IPS-18c (cell line): ENCODE data around the gene GDPD2.

Experiments used
- H3K4me3 ChIP-seq: 2 replicates; pipeline ENCODE4 v1.7.0; 2013; ENCODE audit warnings: low read depth, mild to moderate bottlenecking, low read length, moderate library complexity; ENCODE audit not compliant: insufficient read depth
- H3K9me3 ChIP-seq: one replicate; pipeline ENCODE4 v1.6.1; 2013; ENCODE audit warnings: mild to moderate bottlenecking, low read length, moderate library complexity; ENCODE audit not compliant: control insufficient read depth, insufficient read depth

Gene GDPD2

DNA sequence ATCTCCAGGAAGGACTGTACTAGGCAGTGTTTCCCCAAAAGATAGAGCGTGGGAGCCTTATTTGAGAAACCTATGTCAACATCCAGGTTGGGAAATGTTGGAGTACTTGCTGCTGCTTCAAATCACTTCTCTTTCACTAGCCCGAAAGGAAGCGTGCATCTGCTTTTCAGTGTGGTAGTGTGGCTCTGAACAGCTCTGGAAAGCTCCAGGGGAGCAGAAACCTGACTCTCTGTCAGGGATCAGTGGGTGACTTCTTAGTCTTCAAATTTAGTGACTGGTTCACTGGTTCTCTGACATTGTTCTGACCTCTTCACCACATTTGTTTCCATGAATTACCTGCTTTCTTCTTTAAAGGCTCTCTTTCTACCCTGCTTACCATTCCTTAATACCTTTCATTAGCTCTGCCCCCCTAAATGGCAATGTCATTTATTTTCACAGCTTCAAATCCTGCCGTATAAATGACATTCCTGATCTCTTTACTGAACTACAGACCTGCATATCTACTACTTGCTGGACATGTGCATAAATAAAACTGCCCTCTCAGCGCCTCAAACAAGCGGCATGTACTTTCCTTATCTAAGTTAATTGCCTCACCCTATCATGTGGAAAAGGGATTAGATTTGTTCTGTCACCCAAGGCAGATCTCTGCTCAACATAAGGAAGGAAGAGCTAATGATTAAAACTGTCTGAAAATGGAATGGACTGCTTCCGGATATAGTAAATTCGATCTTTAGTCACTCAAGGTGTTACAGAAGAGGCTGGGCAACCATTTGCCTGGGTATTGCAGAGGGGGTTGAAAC, 58.6 kb downstream of the GDPD2 start:
- no peak overlapping the region for H3K4me3 ChIP-seq
- H3K9me3 ChIP-seq, result peaks cover 18% of the 10 kb centered on the region

DNA sequence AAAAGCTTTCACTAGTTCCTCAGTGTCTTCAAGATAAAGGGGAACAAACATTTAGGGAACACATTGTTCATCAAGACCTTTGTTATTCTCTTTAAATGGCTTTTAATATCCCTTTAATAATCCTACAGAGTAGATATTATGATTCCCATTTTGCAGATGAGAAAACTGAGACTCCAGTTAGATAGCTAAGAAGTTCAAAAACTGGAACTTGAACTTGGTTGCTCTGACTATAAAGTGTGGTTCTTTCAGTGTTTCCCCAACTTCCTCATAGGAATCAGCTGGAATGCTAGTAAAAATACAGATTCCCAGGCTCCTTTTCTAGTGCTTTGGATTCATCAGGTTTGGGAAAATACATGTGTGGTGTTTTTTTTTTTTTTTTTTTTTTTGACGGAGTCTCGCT, 59.2 kb downstream of the GDPD2 start:
- no peak overlapping the region for H3K4me3 ChIP-seq
- peaks cover 18% of the 10 kb centered on the region for H3K9me3 ChIP-seq
